ENCODE results near the gene SERPINE3.

GRCh38 chr13:51341232-51341631 lies 1.7 kb downstream of the SERPINE3 start:
- TF ChIP-seq CTCF (IDR thresholded peaks at IDR 0.05) (no peak), EP300 (IDR thresholded peaks at IDR 0.05) (no peak), POLR2AphosphoS5 (IDR thresholded peaks at IDR 0.05) (no peak), POLR2A (IDR thresholded peaks at IDR 0.05; ENCODE audit: low read depth) (no peak)

Data from esophagus muscularis mucosa (tissue), 4 donors.